A549 (cell line): ENCODE data around the gene NOSTRIN. TPM values are rescaled to one million over a fixed set of nuclear protein-coding genes. Genes with fewer than 3 reads are reported as not detected.
A peak's percentile ranks its signal among the peaks of the same experiment; 100 is the strongest.

Experiments
- ATAC-seq, 2 experiments: fragments of 200-7000 bp in 1 of 2; fragments of >200 bp in 1 of 2; cut with Nextera tagmentation in 1 of 2; cut with Tn5 transposase in 1 of 2; 3 replicates each; pipeline versions ENCODE4 v1.8.0 to v1.9.1; 2018 to 2020; ENCODE audit warnings: mild to moderate bottlenecking in 1 of 2, moderate library complexity in 1 of 2
- CTCF ChIA-PET: fragments of 300-600 bp; sonication (Branson Sonifier 250); formaldehyde crosslinking; extraction: SDS; loops from one replicate; lab custom pipeline; 2021; ENCODE audit warnings: antibody characterized with exemption, inconsistent platforms; lab: Yijun Ruan, JAX
- POLR2A ChIA-PET: fragments of 350-600 bp; formaldehyde crosslinking; extraction: SDS; loops from one replicate; lab custom pipeline; 2021; ENCODE audit warnings: antibody characterized with exemption, inconsistent platforms; lab: Yijun Ruan, JAX
- DNase-seq, 2 experiments: peaks; one replicate each; pipeline versions ENCODE4 v3.0.0 to v3.0.0-alpha.2; 2011 to 2016; ENCODE audit warnings: low read depth in 1 of 2, low spot score in 1 of 2
- FAIRE-seq: peaks from 2 replicates; lab custom pipeline; 2011; peaks lifted over from hg19 to GRCh38; lab: Jason Lieb, UNC
- H3K27ac ChIP-seq, 2 experiments: fragments of >200 bp; sonication (Bioruptor Twin); formaldehyde crosslinking; 3 replicates each; pipeline ENCODE4 v1.5.1; 2016 to 2017
- H3K4me1 ChIP-seq: fragments of >200 bp; sonication (Bioruptor Twin); formaldehyde crosslinking; 3 replicates; pipeline ENCODE4 v1.6.1; 2016
- H3K4me2 ChIP-seq: fragments of >200 bp; sonication (Bioruptor Twin); formaldehyde crosslinking; 3 replicates; pipeline ENCODE4 v1.6.1; 2016
- H3K4me3 ChIP-seq: fragments of >200 bp; sonication (Bioruptor Twin); formaldehyde crosslinking; 3 replicates; pipeline ENCODE4 v1.5.1; 2016
- H3K9me3 ChIP-seq: fragments of >200 bp; sonication (Bioruptor Twin); formaldehyde crosslinking; 3 replicates; pipeline ENCODE4 v1.6.1; 2016
- BHLHE40 ChIP-seq: IDR thresholded peaks from 2 replicates; pipeline ENCODE4 v1.6.1; 2012; ENCODE audit warnings: low read depth, low read length, inconsistent platforms
- CEBPB ChIP-seq, 2 experiments: fragments of >200 bp in 1 of 2; sonication (Bioruptor Twin) in 1 of 2; formaldehyde crosslinking in 1 of 2; IDR thresholded peaks; 2 replicates each; pipeline ENCODE4 v1.6.1; 2012 to 2016
- CHD4 ChIP-seq: fragments of 200-600 bp; sonication (generic); IDR thresholded peaks from 2 replicates; pipeline ENCODE4 v1.6.1; 2016; ENCODE audit warnings: antibody characterized with exemption, mild to moderate bottlenecking, borderline replicate concordance
- CTCF ChIP-seq: fragments of >200 bp; sonication (Bioruptor Twin); formaldehyde crosslinking; IDR thresholded peaks from 3 replicates; pipeline ENCODE4 v1.5.1; 2016
- EHMT2 ChIP-seq: fragments of 200-600 bp; sonication (generic); IDR thresholded peaks from 2 replicates; pipeline ENCODE4 v1.6.1; 2016; ENCODE audit warnings: antibody characterized with exemption, low read depth, mild to moderate bottlenecking, moderate library complexity
- ELK1 ChIP-seq: fragments of 150-350 bp; IDR thresholded peaks from 2 replicates; pipeline ENCODE4 v1.6.1; 2014; ENCODE audit warnings: low read depth, mild to moderate bottlenecking, low read length
- EP300 ChIP-seq, 2 experiments: fragments of >200 bp; sonication (Bioruptor Twin); formaldehyde crosslinking; IDR thresholded peaks; 2 replicates in 1 of 2; 3 replicates in 1 of 2; pipeline ENCODE4 v1.6.1; 2016 to 2017
- ESRRA ChIP-seq: fragments of 150-350 bp; IDR thresholded peaks from 2 replicates; pipeline ENCODE4 v1.6.1; 2014; ENCODE audit warnings: mild to moderate bottlenecking, low read length, borderline replicate concordance
- FOSB ChIP-seq: fragments of 250-450 bp; sonication (Bioruptor Pico); IDR thresholded peaks from 2 replicates; pipeline ENCODE4 v1.5.0; 2020; ENCODE audit warnings: mild to moderate bottlenecking, moderate library complexity
- GATA3 ChIP-seq: IDR thresholded peaks from 2 replicates; pipeline ENCODE4 v1.6.1; 2012; ENCODE audit warnings: borderline replicate concordance
- HDAC2 ChIP-seq: fragments of 200-600 bp; sonication (generic); IDR thresholded peaks from 2 replicates; pipeline ENCODE4 v1.6.1; 2016
- HOXB13 ChIP-seq: fragments of 250-450 bp; sonication (Bioruptor Pico); IDR thresholded peaks from 2 replicates; pipeline ENCODE4 v1.5.0; 2020; ENCODE audit warnings: low read depth, mild to moderate bottlenecking, moderate library complexity
- JUN ChIP-seq, 2 experiments: fragments of >200 bp; sonication (Bioruptor Twin); formaldehyde crosslinking; IDR thresholded peaks; 2 replicates in 1 of 2; 3 replicates in 1 of 2; pipeline ENCODE4 v1.6.1; 2016 to 2017
- KDM1A ChIP-seq: fragments of 200-600 bp; sonication (generic); IDR thresholded peaks from 2 replicates; pipeline ENCODE4 v1.6.1; 2016; ENCODE audit warnings: low read depth, mild to moderate bottlenecking
- MYC ChIP-seq: IDR thresholded peaks from 2 replicates; pipeline ENCODE4 v1.6.1; 2012; ENCODE audit warnings: mild to moderate bottlenecking, inconsistent platforms, low read length, improper control_type of control experiment, borderline replicate concordance
- NPAS2 ChIP-seq: fragments of 250-450 bp; sonication (Bioruptor Pico); IDR thresholded peaks from 2 replicates; pipeline ENCODE4 v1.8.0; 2022; ENCODE audit warnings: mild to moderate bottlenecking, moderate library complexity, borderline replicate concordance
- SMC3 ChIP-seq: fragments of >200 bp; sonication (Bioruptor Twin); formaldehyde crosslinking; IDR thresholded peaks from 3 replicates; pipeline ENCODE4 v1.6.1; 2018; ENCODE audit warnings: inconsistent platforms
- TFCP2L1 ChIP-seq: fragments of 250-450 bp; sonication (Bioruptor Pico); IDR thresholded peaks from 2 replicates; pipeline ENCODE4 v1.5.0; 2021; ENCODE audit warnings: mild to moderate bottlenecking
- TP53 ChIP-seq: fragments of 250-450 bp; sonication (Bioruptor Pico); IDR thresholded peaks from 2 replicates; pipeline ENCODE4 v1.5.0; 2021; ENCODE audit warnings: mild to moderate bottlenecking, moderate library complexity
- ZSCAN20 ChIP-seq: fragments of 250-450 bp; sonication (Bioruptor Pico); IDR thresholded peaks from 2 replicates; pipeline ENCODE4 v1.8.0; 2022; ENCODE audit warnings: mild to moderate bottlenecking, moderate library complexity
- WGBS: methylation state at CpG from one replicate; pipeline ENCODE4 v1.1.6; 2017; ENCODE audit errors: missing lambda C conversion rate; 5-methylcytosine and 5-hydroxymethylcytosine counted together
- polyA plus RNA-seq, 4 experiments: library from polyadenylated mRNA; depleted of rRNA in 3 of 4; stranded (reverse); fragments of >200 nt; fragmentation: RNase III in 1 of 4; extraction: RNeasy Plus Mini Kit Qiagen cat#74134 plus additional on column Dnase treatment in 1 of 4; gene quantifications; 2 replicates in 3 of 4; 3 replicates in 1 of 4; pipeline ENCODE4 v1.2.3, GENCODE V29; 2011 to 2017

Gene NOSTRIN
- polyA plus RNA-seq, 2 of the 4 experiments (the other 2 are of a cell fraction) = 2.5 to 11.7 TPM

- no peak for FAIRE-seq
- TF ChIP-seq CTCF = no peak
- TF ChIP-seq GATA3 = no peak
- TF ChIP-seq CEBPB (IDR thresholded peaks at IDR 0.05) = no peak
- 0 out of 3 replicates have a peak, but pooled peaks cover 6% of the 10 kb centered on the region for H3K4me1 ChIP-seq
- no peak overlapping the region for H3K4me3 ChIP-seq
- POLR2A ChIA-PET = no interaction called here
- H3K9me3 ChIP-seq = no peaks in the 10 kb centered on the region
- 0 out of 6 replicates have a peak overlapping the region, but pooled peaks of 1 of the 2 experiments have one; percentile 4 for H3K27ac ChIP-seq
- WGBS = 69% methylated on average over 9 of the region's 9 CpGs
- CTCF ChIA-PET = interaction anchor here (1.3 kb wide), 1 partner anchor 450 kb away, joined by 3 read pairs; no protein-coding TSS in a partner anchor
- H3K4me2 ChIP-seq = no peak overlapping the region
- no peak for DNase-seq
- no peak for ATAC-seq
Measured at GRCh38 chr2:168796090-168796577, 6.3 kb upstream of the NOSTRIN start.

- no peak overlapping the region for H3K27ac ChIP-seq
- FAIRE-seq (no peak), DNase-seq (no peak), ATAC-seq (no peak)
- ChIA-PET CTCF (interaction anchor here (0.9 to 1.3 kb wide), 2 partner anchors 65 to 450 kb away, joined by 3 to 4 read pairs; no protein-coding TSS in a partner anchor), POLR2A (no interaction called here)
- no peaks in the 10 kb centered on the region for H3K9me3 ChIP-seq
- peaks cover 11% of the 10 kb centered on the region for H3K4me1 ChIP-seq
- H3K4me2 ChIP-seq = no peak overlapping the region
- WGBS = 75% methylated on average over 8 of the region's 8 CpGs
- no peak overlapping the region for H3K4me3 ChIP-seq
- no peak for TF ChIP-seq NPAS2 (CRISPR knock-in tag)
Measured at GRCh38 chr2:168796583-168797285, 5.7 kb upstream of the NOSTRIN start.

- no peak for ATAC-seq
- Histone ChIP-seq H3K4me3 (no peak overlapping the region), H3K9me3 (no peaks in the 10 kb centered on the region), H3K27ac (no peak overlapping the region; a peak in 1 of 6 replicates), H3K4me1 (peaks cover 16% of the 10 kb centered on the region), H3K4me2 (no peak overlapping the region)
- TF ChIP-seq HDAC2 (no peak), EP300 (IDR thresholded peaks at IDR 0.05) (no peak), ELK1 (no peak), MYC (no peak), EHMT2 (no peak), TFCP2L1 (CRISPR knock-in tag) (no peak), JUN (IDR thresholded peaks at IDR 0.05) (no peak), ZSCAN20 (no peak), SMC3 (no peak), BHLHE40 (no peak), TP53 (CRISPR knock-in tag) (no peak), CHD4 (no peak), KDM1A (no peak), FOSB (CRISPR knock-in tag) (no peak), ESRRA (no peak), HOXB13 (CRISPR knock-in tag) (no peak)
- FAIRE-seq = no peak
- ChIA-PET POLR2A (no interaction called here), CTCF (interaction anchor here (0.7 to 1.5 kb wide), 3 partner anchors 23 to 163 kb away, joined by 3 to 4 read pairs (median 3); no protein-coding TSS in a partner anchor)
- DNase-seq = peak in 1 of 2 experiments; percentile 21
Measured at GRCh38 chr2:168797286-168797655, 5.2 kb upstream of the NOSTRIN start.
